GM19372 (cell line): ENCODE measurements around the gene DPEP3.
"Not testable (repeated sequence)": the region's sequence is repeated elsewhere in the genome, so short reads cannot be mapped to it uniquely, and the experiment has no call there.

Source experiments
- ATAC-seq: cut with Tn5 transposase; IDR thresholded peaks from one replicate; pipeline ENCODE4 v1.9.1; 2021; ENCODE audit warnings: mild to moderate bottlenecking, low read depth, moderate library complexity; ENCODE audit not compliant: unreplicated experiment

Gene DPEP3

DNA sequence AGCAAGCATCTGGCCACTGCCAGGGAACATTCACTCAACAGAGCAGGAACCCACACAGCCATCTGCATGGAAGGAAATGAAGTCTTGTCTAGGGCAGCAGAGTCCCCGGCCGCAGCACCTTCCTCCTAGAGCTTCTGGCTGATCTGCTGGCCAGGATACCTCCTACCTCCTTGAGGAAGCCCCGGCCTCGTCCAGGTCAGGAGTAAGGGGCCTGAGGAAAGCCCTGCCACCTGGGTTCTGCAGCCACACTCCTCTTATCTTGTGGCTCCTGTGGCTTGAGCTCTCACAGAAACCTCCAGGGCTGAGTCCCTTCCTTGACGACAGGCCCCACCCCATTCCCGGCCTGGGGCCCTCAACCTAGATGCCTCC is 13.7 kb upstream of the DPEP3 start:
- ATAC-seq, result not testable (repeated sequence)

DNA sequence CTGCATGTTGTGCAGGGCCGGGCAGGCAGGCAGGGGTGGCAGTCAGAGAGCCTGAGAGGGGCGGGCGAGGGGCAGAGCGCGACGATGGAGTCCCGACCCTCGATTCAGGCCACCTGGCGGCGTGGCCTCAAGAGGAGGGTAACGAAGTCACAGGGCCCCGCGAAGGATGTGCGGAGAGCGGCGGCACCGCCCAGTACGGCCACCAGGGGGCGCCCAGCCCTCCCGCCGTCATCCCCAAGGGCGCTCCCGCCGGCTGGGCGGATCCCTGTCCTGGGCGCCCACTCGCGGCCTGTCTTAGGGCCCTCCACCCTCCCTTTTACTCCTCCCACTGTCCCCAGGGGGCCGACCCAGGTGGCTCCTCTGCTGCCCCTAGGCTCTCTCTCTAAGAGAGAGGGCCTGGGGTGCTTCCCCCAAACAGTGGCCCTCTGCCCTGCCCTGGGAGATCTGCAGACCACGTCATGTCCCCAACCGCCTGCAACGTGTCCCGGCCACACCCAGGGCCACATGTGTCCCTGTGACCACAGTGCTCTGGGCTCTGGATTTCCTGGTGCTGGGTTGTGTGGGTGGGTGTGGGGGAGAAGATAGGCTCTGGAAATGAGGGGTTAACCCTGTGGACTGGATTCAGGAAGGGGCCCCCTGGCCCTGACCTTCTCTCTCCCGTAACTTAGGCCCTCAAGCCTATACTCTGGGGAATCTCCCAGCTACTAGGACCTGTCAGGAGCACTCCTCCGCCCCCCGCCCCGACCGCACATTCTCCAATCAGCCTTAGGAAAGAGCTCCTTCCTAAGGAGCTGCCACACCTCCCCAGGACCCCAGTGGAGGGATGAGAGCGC is 13.1 kb upstream of the DPEP3 start:
- ATAC-seq, result peak; percentile 72

- no peak for ATAC-seq
Observed at GRCh38 chr16:67992661-67993206, 12.4 kb upstream of the DPEP3 start.

GRCh38 chr16:67990018-67990386 is 9.7 kb upstream of the DPEP3 start:
- no peak for ATAC-seq

GRCh38 chr16:67989322-67990017 is 9.2 kb upstream of the DPEP3 start:
- no peak for ATAC-seq

GRCh38 chr16:67988675-67989074 is 8.4 kb upstream of the DPEP3 start:
- no peak for ATAC-seq

DNA sequence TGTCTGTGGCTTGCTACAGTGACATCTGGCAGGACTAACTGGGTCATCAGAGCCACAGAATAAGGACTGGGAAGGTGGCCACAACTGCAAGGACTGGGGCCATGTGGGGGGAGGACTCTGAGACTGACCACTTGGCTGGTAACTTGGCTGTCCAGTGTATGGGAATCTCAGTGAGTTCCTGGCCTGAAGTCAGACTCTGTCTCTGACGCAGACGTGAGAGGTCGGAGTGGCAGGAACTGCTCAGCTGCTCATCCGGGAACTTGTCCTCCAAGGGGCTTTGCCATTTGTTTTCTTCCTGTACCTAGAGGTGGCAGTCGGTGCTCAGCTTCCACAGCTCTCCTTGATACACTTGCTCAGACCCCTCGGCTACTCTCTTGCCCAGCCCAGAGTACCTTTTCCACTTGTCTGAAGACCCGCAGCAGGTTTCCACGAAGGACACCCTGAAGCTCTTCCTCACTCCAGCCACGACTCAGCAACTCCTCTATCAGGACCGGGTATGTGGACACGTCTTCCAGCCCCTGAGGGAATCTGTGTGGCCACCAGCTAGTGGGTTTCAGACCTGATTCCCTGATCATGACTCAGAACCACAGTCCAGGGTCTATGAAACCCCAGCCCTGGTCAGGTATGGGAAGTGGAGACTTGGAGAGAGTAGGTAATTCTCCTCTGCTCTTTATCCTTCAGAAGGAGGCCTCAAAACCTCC is 7.3 kb upstream of the DPEP3 start:
- ATAC-seq, result no peak

- ATAC-seq, result no peak
Observed at GRCh38 chr16:67986949-67987348, 6.7 kb upstream of the DPEP3 start.

- ATAC-seq, result no peak
Observed at GRCh38 chr16:67982011-67982696, 1.9 kb upstream of the DPEP3 start.

GRCh38 chr16:67977469-67978227 is 2.7 kb downstream of the DPEP3 start:
- no peak for ATAC-seq

GRCh38 chr16:67977005-67977404 is 3.3 kb downstream of the DPEP3 start:
- ATAC-seq, result no peak

GRCh38 chr16:67976205-67976604 is 4.1 kb downstream of the DPEP3 start:
- ATAC-seq, result no peak

DNA sequence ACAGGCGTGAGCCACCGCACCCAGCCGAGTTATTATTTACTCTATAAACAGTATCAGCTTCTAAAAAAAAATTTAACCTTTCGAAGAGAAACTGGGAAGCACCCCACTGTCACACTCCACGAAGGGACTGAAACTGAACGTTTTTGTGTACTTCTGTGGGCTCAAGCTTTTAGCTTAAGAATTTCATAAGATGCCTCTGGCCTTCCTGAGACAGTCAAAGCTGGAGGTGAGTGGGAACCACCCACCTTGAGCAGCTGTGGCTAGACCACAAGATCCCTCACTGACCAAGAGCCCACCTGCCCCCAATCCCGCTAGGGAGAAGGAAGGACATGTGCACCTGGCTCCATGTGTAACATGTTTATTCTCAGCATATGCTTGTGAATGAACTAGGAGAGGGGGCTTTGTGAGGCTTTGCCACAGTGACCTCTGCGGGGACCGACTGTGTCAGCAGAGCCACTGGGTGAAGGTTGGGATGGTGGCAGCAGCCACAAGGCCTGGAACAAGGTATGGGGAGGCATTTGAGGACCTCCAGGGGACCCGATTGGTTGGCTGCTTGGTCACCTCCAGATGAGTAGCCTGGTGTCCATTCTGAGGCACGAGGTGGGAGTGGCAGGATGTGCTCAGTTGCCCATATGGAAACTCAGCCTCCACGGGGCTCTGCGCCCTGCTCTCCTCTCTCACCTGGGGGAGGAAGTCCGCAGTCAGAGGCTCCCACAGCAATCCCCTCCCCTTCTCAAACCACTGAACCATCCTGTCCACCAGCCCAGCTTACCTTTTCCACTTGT is 4.8 kb downstream of the DPEP3 start:
- ATAC-seq, result no peak

GRCh38 chr16:67972285-67972684 is 8.0 kb downstream of the DPEP3 start:
- ATAC-seq, result not testable (repeated sequence)

DNA sequence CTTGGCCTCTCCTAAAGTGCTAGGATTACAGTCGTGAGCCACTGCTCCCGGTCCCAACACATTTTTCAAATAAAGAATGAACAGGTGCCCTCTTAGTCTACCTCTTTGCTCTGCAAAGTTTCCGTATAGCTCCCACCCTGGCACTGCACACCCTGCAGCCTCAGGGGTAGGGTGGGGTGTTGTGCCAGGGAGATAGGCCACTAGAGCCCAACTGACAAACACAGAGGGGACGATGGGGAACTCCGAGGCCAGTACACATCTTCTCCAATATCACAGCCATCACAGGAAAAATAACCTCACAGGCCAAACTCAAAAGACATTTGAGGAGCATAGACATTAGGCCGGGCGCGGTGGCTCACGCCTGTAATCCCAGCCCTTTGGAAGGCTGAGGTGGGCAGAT is 9.2 kb downstream of the DPEP3 start:
- ATAC-seq, result no peak

GRCh38 chr16:67969254-67970039 is 10.9 kb downstream of the DPEP3 start:
- no peak for ATAC-seq

DNA sequence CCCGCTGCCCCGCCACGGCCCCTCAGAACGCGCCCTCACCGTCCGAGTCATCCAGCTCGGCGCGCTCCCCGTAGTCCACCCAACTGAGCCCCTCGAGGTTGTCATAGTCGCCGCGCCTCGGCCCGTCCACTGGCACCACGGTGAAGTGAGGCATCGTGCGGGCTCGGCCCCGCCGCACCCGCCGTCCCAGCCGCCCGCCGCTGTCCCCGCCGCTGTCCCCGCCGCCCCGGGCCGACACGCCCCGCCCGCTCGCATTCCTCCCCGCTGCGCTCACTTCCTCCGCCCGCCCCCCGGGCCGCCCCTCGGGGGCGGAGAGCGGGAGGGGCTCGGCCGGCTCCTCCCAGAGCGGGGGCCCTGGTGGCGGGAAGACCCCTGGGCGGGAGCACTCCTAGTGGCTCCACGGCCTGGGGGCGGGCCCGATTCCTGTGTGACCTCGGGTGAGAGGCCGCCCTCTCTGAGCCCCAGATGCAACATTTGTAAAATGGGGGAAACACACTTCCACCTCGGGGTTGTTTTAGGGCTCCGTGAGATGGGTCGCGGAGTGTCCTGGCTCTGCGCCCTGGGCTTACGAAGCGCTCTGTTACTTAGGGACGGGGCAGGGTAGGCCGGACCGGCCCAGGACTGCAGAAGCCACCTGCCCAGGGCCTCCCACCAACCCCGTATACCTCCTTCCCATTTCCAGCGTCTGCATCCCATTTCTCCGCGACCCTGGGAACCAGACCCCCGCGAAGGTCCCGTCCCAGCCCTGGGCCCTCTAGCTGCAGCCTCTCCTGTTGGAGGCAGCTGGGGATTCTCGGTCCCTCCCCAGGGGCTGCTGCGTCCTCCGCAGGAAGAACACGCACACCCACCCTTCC is 11.7 kb downstream of the DPEP3 start, which contains the start of gene SLC12A4:
Gene SLC12A4 (minus strand): TSS at position 238 of the 854 bp plus-strand sequence. CDS start 84 bp downstream, at position 154.
- peak; percentile 78 for ATAC-seq
